ENCODE results near the gene TFCP2.

DNA sequence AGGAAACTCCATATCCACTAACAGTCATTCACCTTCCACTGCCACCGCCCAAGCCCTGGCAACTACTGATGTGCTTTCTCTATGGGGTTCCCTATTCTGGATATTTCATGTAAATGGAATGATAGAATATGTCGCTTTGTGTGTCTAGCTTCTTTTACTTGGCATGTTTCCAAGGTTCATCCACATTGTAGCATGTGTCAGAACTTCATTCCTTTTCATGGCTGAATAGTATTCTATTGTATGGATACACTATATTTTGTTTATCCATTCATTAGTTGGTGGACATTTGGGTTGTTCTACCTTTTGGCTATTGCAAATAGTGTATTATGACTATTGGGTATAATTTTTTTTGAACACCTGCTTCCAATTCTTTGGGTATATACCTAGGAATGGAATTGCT, 36.3 kb upstream of the TFCP2 start:
- TF ChIP-seq, protein P1, sequence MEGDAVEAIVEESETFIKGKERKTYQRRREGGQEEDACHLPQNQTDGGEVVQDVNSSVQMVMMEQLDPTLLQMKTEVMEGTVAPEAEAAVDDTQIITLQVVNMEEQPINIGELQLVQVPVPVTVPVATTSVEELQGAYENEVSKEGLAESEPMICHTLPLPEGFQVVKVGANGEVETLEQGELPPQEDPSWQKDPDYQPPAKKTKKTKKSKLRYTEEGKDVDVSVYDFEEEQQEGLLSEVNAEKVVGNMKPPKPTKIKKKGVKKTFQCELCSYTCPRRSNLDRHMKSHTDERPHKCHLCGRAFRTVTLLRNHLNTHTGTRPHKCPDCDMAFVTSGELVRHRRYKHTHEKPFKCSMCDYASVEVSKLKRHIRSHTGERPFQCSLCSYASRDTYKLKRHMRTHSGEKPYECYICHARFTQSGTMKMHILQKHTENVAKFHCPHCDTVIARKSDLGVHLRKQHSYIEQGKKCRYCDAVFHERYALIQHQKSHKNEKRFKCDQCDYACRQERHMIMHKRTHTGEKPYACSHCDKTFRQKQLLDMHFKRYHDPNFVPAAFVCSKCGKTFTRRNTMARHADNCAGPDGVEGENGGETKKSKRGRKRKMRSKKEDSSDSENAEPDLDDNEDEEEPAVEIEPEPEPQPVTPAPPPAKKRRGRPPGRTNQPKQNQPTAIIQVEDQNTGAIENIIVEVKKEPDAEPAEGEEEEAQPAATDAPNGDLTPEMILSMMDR (conservative IDR thresholded peaks at IDR 0.05), result no peak
- no peak for TF ChIP-seq EZH2 (IDR thresholded peaks at IDR 0.05; ENCODE audit: low read depth)
